HG03432 (cell line): ENCODE measurements around the gene SMARCC2.
A peak's percentile ranks its signal among the peaks of the same experiment; 100 is the strongest.
"Not testable (repeated sequence)": the region's sequence is repeated elsewhere in the genome, so short reads cannot be mapped to it uniquely, and the experiment has no call there.

ENCODE experiments used
- ATAC-seq: cut with Tn5 transposase; IDR thresholded peaks from one replicate; pipeline ENCODE4 v1.9.1; 2021; ENCODE audit warnings: mild to moderate bottlenecking, moderate library complexity; ENCODE audit not compliant: unreplicated experiment

The SMARCC2 gene

GRCh38 chr12:56212361-56212760 is 23.1 kb upstream of the SMARCC2 start:
- no peak for ATAC-seq

DNA sequence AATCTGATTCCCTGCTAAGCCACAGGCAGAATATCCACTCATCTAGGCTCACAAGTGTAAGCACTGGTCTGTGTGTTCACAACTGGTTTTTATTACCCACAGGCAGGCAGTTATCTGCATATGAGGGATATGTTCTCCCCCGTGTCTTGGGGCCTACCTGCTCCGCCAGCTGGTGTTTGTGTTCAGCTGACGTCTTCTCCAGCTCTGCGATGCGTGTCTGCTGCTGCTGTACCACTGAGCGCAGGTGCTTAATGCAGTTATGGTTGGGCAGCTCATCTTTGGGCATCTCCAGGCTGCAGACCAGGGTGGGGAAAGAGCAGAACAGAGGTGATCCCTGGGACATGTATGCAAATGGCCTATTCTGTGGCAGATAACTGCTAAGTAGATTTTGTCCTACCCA is 18.7 kb upstream of the SMARCC2 start:
- no peak for ATAC-seq

DNA sequence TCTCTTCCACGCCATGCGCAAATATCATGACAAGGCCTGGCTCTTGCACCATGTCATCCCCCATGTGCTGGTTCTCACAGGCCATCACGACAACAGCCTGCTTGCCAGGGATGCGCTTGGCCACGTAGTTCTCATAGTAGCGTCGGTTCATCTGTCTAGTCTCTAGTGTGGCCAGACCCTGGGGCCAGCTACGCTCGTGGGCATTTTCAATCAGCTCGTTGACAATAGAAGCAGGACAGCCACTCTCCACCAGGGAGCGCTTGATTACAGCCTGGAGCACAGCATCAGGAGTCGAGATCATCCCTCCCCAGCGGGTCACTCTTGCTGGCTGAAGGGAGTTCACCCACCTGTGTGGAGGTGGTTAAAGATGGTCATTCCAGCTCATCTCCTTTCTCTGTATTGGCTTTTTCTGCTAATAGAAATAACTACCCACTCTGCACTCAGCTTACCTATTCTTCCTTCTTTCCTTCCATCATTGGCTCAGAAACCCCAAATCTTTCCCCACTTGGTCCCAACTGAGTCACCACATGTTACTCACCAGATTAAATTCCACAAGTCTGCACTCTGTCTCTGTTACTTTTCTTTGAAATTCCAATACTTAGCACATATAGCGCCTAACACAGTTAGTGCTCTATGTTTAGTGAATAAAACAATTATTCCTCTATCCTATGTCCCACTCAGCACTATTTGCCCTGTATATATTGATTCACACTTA is 17.3 kb upstream of the SMARCC2 start:
- peak; percentile 59 for ATAC-seq

GRCh38 chr12:56205445-56205844 is 16.2 kb upstream of the SMARCC2 start:
- ATAC-seq = no peak

- no peak for ATAC-seq
Observed at GRCh38 chr12:56204275-56204674, 15.0 kb upstream of the SMARCC2 start.

- ATAC-seq = no peak
Observed at GRCh38 chr12:56202838-56203237, 13.6 kb upstream of the SMARCC2 start.

DNA sequence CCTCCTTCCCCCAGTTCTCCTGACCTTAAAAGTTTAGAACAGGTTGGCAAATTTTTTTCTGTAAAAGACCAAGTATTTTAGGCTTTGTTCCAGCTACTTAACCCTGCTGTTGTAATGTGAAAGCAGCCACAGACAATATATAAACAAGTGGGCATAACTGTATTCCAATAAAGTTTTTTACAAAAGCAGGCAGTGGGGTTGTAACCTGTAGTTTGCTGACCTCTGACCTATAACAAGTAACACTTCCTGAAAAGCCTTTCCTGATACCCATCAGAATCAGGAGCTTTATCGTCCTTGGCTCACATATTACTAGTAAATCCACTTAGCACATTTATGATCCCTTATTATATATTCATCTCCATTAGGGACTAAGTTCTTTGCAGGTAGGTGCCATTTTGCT is 13.1 kb upstream of the SMARCC2 start:
- ATAC-seq = no peak

- no peak for ATAC-seq
Observed at GRCh38 chr12:56198836-56199235, 9.6 kb upstream of the SMARCC2 start.

GRCh38 chr12:56197921-56198635 is 8.8 kb upstream of the SMARCC2 start:
- ATAC-seq = no peak

- ATAC-seq = not testable (repeated sequence)
Observed at GRCh38 chr12:56196818-56197550, 7.7 kb upstream of the SMARCC2 start.

- ATAC-seq = no peak
Observed at GRCh38 chr12:56193025-56193578, 3.8 kb upstream of the SMARCC2 start.

GRCh38 chr12:56192582-56192981 is 3.3 kb upstream of the SMARCC2 start:
- no peak for ATAC-seq

DNA sequence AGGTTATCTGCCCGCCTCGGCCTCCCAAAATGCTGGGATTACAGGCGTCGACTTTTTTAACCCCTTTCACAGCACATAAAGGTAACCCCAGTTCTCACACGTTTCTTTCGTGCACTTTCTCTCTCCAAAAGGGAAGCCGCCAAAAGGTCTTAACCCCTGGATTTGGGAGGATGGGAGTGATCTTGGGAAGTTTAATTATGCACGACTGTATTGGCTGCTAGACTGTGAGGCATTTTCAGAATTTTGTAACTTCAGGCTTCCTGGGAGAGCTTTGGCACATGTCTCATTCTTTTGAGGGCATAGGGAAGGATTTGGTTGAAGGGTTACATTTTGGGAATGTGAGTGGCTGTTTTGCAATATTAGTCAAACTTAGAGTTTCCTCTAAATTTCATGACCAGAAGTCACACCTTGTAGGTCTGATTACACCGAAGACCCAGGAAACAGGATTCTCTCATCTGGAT is 1.4 kb upstream of the SMARCC2 start:
- ATAC-seq = no peak

GRCh38 chr12:56189918-56190694 is 823 bp upstream of the SMARCC2 start:
- peak; percentile 37 for ATAC-seq

DNA sequence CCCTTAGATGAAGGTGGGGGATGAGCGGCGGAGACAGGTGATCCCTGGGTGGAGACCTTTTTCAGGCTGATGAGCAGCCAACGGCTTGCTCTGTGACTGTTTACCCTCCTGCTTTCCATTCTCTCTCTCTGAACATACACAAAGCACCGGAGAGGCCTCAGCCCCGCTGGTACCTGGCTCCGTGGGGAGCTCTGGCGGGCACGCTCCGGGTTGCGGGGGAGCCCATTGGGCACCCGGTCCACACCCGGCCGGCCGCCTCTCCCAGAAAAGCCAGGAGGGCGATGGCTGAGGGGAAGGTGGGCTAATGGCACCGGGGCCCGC is 545 bp downstream of the SMARCC2 start:
- no peak for ATAC-seq

- no peak for ATAC-seq
Observed at GRCh38 chr12:56188131-56188777, 1.0 kb downstream of the SMARCC2 start.

- ATAC-seq = no peak
Observed at GRCh38 chr12:56186957-56187356, 2.3 kb downstream of the SMARCC2 start.

DNA sequence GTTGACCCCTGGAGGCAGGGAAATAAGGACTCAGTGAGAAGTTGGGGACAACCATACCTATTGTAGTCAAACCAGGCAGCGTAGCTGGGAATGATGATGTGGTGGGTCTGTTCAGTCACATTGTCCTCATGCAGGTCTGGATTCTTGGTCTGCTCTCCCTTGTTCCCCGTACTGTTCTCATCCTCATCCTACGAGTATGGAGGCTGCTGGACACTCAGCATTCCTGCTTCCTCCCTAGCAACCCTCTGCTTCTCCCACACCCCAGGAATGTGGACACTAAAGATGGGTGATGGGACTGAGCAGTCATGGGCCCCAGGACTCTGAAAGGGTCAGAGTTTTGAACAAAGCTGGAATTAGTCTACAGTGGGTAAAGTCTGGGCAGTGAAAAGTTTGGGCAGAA is 10.9 kb downstream of the SMARCC2 start:
- ATAC-seq = no peak

GRCh38 chr12:56172839-56173238 is 16.4 kb downstream of the SMARCC2 start:
- ATAC-seq = no peak

DNA sequence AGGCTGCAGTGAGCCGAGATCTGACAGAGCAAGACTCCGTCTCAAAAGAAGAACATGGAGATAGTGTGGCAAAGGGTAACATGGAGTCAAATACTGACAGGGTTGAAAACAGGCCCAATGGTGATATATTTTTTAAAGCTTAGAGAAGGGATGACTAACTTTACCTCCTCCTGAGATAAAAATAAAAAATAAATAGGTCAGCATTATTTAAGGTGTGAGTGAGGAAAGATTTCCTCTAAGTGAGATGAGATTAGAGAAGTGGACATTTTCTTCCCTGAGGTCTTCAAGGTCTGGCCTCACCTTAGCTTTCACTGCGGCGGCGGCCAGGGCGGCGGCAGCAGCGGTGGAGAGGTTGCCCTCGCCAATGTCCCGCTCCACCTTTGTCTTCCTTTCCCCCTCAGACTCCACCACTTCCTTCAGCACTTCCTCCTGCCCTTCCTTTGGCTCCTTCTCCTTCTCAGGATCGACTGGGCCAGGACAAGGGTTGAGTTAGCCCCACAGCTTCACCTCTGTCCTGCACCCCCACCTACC is 20.0 kb downstream of the SMARCC2 start:
- ATAC-seq = no peak
